ENCODE results near the gene SH3D19. TPM values are rescaled to one million over a fixed set of nuclear protein-coding genes. Genes with fewer than 3 reads are reported as not detected.

The SH3D19 gene
- total RNA-seq, 1 donor from 2014 or later = 25.1 TPM

DNA sequence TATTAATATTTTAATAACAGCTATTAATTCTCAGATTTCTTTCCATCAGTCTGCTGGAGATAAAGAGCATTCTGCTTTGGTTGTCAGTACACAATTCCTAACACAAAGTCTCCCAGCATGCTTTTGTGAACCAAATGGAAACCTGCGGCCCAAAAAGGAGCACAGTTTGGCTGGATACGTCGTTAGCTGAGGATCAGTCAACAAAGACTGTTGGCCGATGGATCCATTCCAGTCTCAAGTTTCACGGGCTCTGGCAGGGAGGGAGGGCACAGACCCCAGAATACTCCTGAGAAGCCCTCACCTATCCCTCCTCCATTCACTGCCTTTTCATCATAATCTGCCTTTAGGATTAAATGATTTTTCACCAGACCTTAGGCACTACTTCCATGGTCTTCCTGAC is 74.7 kb downstream of the SH3D19 start:
- Mint-ChIP-seq H3K4me3 (no peak overlapping the region), H3K36me3 (ENCODE audit: low read depth) (no peaks in the 10 kb centered on the region), H3K27ac (ENCODE audit: unreplicated experiment) (no peak overlapping the region), H3K4me1 (peaks cover 4% of the 10 kb centered on the region), H3K27me3 (ENCODE audit: low read depth) (no peaks in the 10 kb centered on the region), H3K9me3 (no peaks in the 10 kb centered on the region)
- no peak for DNase-seq (ENCODE audit: low read depth, low spot score)
- TF ChIP-seq CTCF (conservative IDR thresholded peaks at IDR 0.05) = no peak

DNA sequence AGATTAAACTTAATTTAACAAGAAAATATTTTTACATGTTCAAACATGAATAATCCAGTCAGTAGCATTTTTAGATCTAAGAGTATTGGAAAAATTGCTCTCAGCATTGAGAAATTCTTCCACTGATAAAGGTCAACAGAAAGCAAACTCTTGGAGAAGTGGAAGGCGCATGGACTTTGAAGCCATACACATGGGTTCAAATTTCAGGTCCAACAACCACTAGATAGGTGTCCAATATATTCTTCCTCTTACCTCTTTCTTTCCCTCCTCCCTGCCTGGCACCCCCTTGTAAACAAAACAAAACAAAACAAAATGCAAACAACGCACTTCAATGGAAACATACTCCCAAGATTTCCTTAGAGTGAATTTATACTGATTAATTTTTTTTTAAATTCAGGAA is 76.9 kb downstream of the SH3D19 start:
- no peak overlapping the region for H3K4me3 Mint-ChIP-seq
- H3K36me3 Mint-ChIP-seq (ENCODE audit: low read depth) = no peaks in the 10 kb centered on the region
- no peaks in the 10 kb centered on the region for H3K9me3 Mint-ChIP-seq
- no peak for TF ChIP-seq CTCF (conservative IDR thresholded peaks at IDR 0.05)
- H3K4me1 Mint-ChIP-seq = peaks cover 6% of the 10 kb centered on the region
- no peak for DNase-seq (ENCODE audit: low read depth, low spot score)
- no peaks in the 10 kb centered on the region for H3K27me3 Mint-ChIP-seq (ENCODE audit: low read depth)
- H3K27ac Mint-ChIP-seq (ENCODE audit: unreplicated experiment) = no peak overlapping the region

- Mint-ChIP-seq H3K27ac (ENCODE audit: unreplicated experiment) (no peak overlapping the region), H3K27me3 (ENCODE audit: low read depth) (no peaks in the 10 kb centered on the region), H3K4me3 (no peak overlapping the region), H3K36me3 (ENCODE audit: low read depth) (no peaks in the 10 kb centered on the region), H3K4me1 (peaks cover 15% of the 10 kb centered on the region), H3K9me3 (no peaks in the 10 kb centered on the region)
- no peak for TF ChIP-seq CTCF (conservative IDR thresholded peaks at IDR 0.05)
- no peak for DNase-seq (ENCODE audit: low read depth, low spot score)
Measured at GRCh38 chr4:151247395-151247794, 78.0 kb downstream of the SH3D19 start.

DNA sequence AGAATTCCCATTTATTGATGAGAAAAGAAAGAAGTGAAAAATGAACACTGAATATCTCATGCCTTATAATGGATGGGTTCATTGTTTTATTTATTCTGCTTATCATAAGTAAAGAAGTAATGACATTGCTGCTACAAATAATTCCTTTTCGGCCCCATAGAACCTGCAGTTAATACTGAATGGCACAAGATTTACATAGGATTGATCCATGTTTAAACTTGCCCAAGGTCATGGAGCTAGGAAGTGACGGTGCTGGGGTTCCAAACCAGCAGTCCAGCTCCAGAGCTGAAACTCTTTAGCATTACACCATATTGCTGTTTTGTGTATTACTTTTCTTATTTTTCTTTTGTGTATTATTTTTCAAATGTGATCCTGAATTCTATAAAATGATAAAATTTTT is 78.7 kb downstream of the SH3D19 start:
- DNase-seq (ENCODE audit: low read depth, low spot score) = no peak
- Mint-ChIP-seq H3K27ac (ENCODE audit: unreplicated experiment) (no peak overlapping the region), H3K4me1 (peaks cover 19% of the 10 kb centered on the region), H3K4me3 (no peak overlapping the region), H3K36me3 (ENCODE audit: low read depth) (no peaks in the 10 kb centered on the region), H3K27me3 (ENCODE audit: low read depth) (no peaks in the 10 kb centered on the region), H3K9me3 (no peaks in the 10 kb centered on the region)
- no peak for TF ChIP-seq CTCF (conservative IDR thresholded peaks at IDR 0.05)

- no peaks in the 10 kb centered on the region for H3K27me3 Mint-ChIP-seq (ENCODE audit: low read depth)
- H3K4me1 Mint-ChIP-seq = peaks cover 15% of the 10 kb centered on the region
- H3K4me3 Mint-ChIP-seq = no peak overlapping the region
- no peak for DNase-seq (ENCODE audit: low read depth, low spot score)
- H3K36me3 Mint-ChIP-seq (ENCODE audit: low read depth) = no peaks in the 10 kb centered on the region
- H3K9me3 Mint-ChIP-seq = no peaks in the 10 kb centered on the region
- TF ChIP-seq CTCF (conservative IDR thresholded peaks at IDR 0.05) = no peak
- peak overlapping the region; percentile 84 for H3K27ac Mint-ChIP-seq (ENCODE audit: unreplicated experiment)
Measured at GRCh38 chr4:151242305-151242704, 83.1 kb downstream of the SH3D19 start.

DNA sequence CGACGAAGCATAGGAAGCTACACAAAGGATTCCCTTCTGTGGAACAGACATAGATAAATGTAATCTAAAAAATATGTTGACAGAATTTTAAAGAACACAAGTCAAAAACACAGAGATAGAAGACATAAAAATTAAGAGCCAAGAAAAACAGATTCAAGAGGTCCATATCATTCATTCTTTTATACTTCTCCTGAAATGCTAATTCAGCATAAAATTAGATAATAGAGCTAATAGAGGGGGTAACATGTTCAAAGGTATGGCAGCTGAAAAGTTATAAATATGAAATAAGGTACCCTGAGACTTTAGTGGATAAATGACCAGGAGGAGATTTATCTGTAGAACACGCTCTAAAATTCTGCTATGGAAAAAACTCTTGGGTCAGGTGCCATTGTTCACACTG is 85.8 kb downstream of the SH3D19 start:
- peaks cover 7% of the 10 kb centered on the region for H3K36me3 Mint-ChIP-seq (ENCODE audit: low read depth)
- no peak overlapping the region for H3K27ac Mint-ChIP-seq (ENCODE audit: unreplicated experiment)
- no peaks in the 10 kb centered on the region for H3K9me3 Mint-ChIP-seq
- no peaks in the 10 kb centered on the region for H3K27me3 Mint-ChIP-seq (ENCODE audit: low read depth)
- no peak for DNase-seq (ENCODE audit: low read depth, low spot score)
- TF ChIP-seq CTCF (conservative IDR thresholded peaks at IDR 0.05) = no peak
- H3K4me1 Mint-ChIP-seq = peaks cover 15% of the 10 kb centered on the region
- no peak overlapping the region for H3K4me3 Mint-ChIP-seq
